GM21723 (cell line): ENCODE results near the gene PEPD.
"Not testable (repeated sequence)": the region's sequence is repeated elsewhere in the genome, so short reads cannot be mapped to it uniquely, and the experiment has no call there.

Experiments used
- ATAC-seq: cut with Tn5 transposase; IDR thresholded peaks from one replicate; pipeline ENCODE4 v1.9.1; 2021; ENCODE audit warnings: mild to moderate bottlenecking, moderate library complexity; ENCODE audit not compliant: unreplicated experiment

PEPD gene

DNA sequence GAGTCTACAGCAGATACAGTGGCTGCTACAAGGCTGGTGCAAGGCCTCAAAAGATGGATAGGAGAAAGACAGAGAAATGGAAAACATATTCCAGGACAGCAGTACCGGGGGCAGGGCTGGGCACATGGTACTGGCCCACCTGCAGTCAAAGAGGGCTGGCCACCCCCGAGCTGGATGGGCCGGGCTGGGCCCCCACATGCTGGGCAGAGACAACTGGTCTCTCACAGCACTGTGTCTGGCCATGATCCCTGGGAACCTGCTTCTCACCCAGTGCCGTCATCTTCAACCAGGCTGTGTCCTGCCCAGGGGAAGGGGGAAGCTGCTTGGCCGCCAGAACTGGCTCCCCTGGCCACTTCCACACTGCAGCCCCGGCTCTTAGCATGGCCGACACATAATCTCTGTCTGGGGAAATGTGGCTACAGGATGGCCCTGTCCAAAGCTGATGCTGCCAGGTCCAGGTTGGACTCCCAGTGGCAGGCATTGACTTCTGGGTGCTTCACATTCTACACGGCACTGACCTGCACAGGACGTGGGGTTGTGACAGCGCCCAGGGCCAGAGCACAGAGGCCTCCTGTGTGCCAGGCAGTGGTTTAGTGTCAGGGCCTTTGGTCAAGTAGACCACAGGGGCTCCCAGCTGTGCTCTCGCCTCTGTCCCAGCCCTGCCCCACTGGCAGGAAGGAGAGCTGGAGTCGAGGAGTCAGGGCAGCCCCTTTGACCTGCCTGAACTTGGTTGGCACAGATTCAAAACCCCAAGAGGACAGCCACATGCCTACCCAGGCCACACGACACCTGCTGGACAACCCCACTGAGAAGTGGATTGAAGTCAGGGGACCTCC is 21.7 kb downstream of the PEPD start:
- no peak for ATAC-seq

GRCh38 chr19:33499248-33499647 is 22.3 kb downstream of the PEPD start:
- no peak for ATAC-seq

- no peak for ATAC-seq
Measured at GRCh38 chr19:33498391-33499000, 23.1 kb downstream of the PEPD start.

DNA sequence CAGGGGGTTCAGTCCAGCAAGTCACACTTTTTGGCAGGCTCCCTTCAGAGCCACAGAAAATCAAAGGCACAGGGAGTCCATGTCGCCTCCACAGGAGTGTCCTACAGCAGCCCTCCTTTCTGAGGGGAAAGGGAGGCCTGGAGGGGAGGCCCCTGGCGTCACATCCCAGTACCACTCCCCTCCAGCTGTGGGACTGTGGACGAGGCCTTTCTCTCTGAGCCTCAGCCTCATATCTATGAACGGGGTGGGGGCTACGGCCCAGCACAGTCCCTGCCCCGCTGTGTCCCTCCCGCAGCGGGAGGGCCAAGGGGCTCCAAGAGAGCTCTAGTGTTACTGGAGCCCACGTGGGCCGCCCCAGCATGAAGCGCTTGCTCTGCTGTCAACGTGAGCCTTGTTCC is 23.8 kb downstream of the PEPD start:
- ATAC-seq = no peak

- ATAC-seq = no peak
Measured at GRCh38 chr19:33497131-33497777, 24.3 kb downstream of the PEPD start.

- ATAC-seq = no peak
Measured at GRCh38 chr19:33496038-33496895, 25.3 kb downstream of the PEPD start.

- ATAC-seq = no peak
Measured at GRCh38 chr19:33493401-33494275, 28.0 kb downstream of the PEPD start.

DNA sequence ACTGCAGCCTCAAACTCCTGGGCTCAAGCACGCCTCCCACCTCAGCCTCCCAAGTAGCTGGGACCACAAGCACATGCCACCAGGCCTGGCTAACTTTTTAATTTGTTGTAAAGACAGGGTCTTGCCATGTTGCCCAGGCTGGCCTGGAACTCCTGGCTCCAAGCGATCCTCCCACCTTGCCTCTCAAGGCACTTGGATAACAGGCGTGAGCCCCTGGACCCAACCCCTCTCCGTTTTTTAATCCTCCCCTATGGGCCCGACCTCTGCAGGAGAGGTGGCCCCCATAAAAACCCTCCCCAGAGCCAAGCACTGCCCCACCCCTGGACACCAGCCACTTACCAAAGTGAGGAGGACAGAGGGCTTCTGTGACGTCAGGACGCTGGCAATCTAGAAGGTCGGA is 28.6 kb downstream of the PEPD start:
- no peak for ATAC-seq

- ATAC-seq = no peak
Measured at GRCh38 chr19:33492090-33492489, 29.5 kb downstream of the PEPD start.

DNA sequence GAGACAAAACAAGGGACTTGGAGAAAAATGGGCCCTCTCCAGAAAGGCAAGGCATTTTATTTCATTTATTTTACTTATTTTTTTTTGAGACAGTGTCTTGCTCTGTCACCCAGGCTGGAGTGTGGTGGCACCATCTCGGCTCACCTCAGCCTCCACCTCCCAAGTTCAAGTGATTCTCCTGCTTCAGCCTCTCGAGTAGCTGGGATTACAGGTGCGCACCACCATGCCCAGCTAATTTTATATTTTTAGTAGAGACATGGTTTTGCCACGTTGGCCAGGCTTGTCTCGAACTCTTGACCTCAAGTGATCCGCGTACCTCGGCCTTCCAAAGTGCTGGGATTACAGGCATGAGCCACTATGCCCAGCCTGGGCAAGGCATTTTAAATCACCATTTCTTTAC is 31.0 kb downstream of the PEPD start:
- ATAC-seq = not testable (repeated sequence)

DNA sequence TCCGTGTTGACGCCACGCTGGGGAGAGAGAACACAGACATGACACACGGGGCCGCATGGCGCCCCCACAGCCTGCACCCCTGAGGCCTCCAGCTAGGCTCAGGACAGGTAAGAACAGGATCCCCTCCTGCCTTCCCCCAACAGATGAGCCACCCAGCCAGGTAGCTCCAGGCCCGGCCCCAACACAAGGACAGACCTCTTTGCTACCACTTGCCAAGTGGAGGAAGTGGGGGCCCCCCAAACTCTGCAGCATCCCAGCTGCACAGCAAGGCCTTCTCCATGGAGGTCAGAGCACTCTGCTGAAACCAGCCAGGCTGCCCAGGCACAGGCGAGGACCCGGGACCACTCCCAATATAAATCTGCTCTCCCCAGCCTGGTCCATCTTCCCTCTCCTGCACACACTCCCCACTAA is 31.5 kb downstream of the PEPD start:
- ATAC-seq = no peak

GRCh38 chr19:33488826-33489225 is 32.8 kb downstream of the PEPD start:
- ATAC-seq = no peak

DNA sequence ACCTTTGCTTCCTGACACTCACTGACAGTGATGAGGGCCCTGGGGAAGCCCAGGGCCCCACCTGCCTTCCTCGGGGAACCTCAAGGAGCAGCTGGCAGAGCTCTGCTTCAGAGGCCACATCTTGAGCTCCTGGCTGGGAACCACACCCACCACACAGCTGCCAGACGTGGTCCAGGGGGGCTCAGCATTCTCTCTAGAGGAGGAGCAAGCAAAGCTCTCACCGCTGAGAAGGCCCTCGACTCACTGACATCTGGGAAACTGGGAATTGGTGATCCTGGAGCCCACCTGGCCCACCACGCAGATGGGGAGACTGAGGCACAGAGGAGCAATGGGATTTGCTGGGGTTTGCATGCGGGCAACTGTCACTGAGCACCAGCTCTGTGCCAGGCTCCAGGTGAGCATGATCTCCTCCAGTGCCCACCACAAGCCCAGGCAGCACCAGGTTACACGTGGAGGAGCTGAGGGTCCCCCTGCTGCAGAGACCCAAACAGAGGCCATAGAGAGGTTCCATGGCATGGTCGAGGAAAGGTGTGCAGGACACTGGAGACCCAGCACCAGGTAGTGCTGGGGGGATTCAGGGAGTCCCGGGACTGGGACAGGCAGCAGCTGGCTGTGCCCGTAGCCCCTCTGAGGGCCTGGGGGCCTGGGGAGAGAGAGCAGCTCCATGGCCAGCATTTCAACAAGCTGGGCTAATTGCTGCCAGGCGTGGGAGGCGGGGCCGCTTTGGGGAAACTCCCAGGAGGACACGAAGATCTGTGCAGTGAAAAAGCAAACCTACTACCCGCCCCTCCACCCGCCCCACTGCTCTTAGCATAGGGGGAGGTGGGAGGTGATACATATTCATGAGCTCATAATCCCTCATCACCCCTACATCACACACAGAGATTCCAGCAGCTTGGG is 33.4 kb downstream of the PEPD start:
- no peak for ATAC-seq

GRCh38 chr19:33486936-33487811 is 34.4 kb downstream of the PEPD start:
- ATAC-seq = no peak

GRCh38 chr19:33486407-33486806 is 35.2 kb downstream of the PEPD start:
- no peak for ATAC-seq

GRCh38 chr19:33484226-33484774 is 37.3 kb downstream of the PEPD start:
- ATAC-seq = no peak

GRCh38 chr19:33482476-33482875 is 39.1 kb downstream of the PEPD start:
- no peak for ATAC-seq

- ATAC-seq = no peak
Measured at GRCh38 chr19:33481863-33482262, 39.7 kb downstream of the PEPD start.
